ENCODE results near the gene CREB1. TPM values are rescaled to one million over a fixed set of nuclear protein-coding genes. Genes with fewer than 3 reads are reported as not detected.

Gene CREB1
- polyA plus RNA-seq, 1 experiment: 38.3 TPM

- no peak overlapping the region for H3K27ac ChIP-seq (ENCODE audit: low read depth, low read length)
- no peaks in the 10 kb centered on the region for H3K9me3 ChIP-seq (ENCODE audit: control insufficient read depth, insufficient read depth, low read length)
- ChIA-PET CTCF (interaction anchor here (0.9 to 1.2 kb wide), 2 partner anchors 14 to 125 kb away, joined by 3 to 4 read pairs; no protein-coding TSS in a partner anchor), POLR2A (interaction anchor here (1.4 kb wide), 1 partner anchor 28 kb away, joined by 4 read pairs; the partner anchor contains the start of gene CREB1)
- TF ChIP-seq CTCF (IDR thresholded peaks at IDR 0.05; ENCODE audit: low read depth, low read length): no peak
- no peak overlapping the region for H3K4me3 ChIP-seq (ENCODE audit: low read depth, low read length)
- H3K27me3 ChIP-seq (ENCODE audit: control insufficient read depth, insufficient read depth, low read length): no peaks in the 10 kb centered on the region
- no peak for DNase-seq (ENCODE audit: low read depth, low spot score)
Measured at GRCh38 chr2:207501802-207502576, 27.8 kb upstream of the CREB1 start.

DNA sequence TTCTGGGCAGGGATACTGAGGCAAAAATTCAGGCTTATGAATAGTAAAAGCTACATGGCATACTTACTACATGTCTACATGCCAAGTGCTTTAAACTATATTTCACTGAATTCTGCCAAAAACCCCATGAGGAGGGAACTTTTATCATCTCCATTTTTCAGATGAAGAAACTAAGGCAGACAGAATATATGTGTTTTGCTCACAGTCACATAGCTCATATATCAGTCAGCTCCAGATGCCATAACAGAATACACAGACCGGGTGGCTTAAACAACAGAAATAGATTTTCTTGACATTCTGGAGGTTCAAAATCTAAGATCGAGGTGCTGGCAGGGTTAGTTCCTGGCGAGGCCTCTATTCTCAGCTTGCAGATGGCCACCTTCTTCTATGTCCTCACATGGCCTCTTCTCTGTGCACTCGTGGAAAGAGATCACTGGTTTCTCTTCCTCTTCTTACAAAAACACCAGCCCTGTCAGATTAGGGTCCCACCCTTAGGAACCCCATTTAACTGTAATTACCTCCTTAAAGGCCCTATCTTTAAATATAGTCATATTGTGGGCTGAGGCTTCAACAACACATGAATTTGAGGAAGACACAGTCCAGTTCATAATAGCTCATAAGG, 27.1 kb upstream of the CREB1 start:
- POLR2A ChIA-PET: interaction anchor here (1.0 to 1.4 kb wide), 2 partner anchors 15 to 27 kb away, joined by 3 to 4 read pairs; partner anchors contain the start of gene CREB1
- CTCF ChIA-PET: interaction anchor here (0.6 to 1.2 kb wide), 3 partner anchors 15 to 124 kb away, joined by 3 to 4 read pairs (median 3); no protein-coding TSS in a partner anchor

GRCh38 chr2:207503234-207503633, 26.5 kb upstream of the CREB1 start:
- ChIA-PET CTCF (interaction anchor here (0.5 to 0.6 kb wide), 2 partner anchors 29 to 510 kb away, joined by 3 read pairs; no protein-coding TSS in a partner anchor), POLR2A (interaction anchor here (1.0 to 1.4 kb wide), 2 partner anchors 15 to 27 kb away, joined by 3 to 4 read pairs; partner anchors contain the start of gene CREB1)
- DNase-seq (ENCODE audit: low read depth, low spot score): no peak
- H3K4me3 ChIP-seq (ENCODE audit: low read depth, low read length): no peak overlapping the region
- no peaks in the 10 kb centered on the region for H3K27me3 ChIP-seq (ENCODE audit: control insufficient read depth, insufficient read depth, low read length)
- no peaks in the 10 kb centered on the region for H3K9me3 ChIP-seq (ENCODE audit: control insufficient read depth, insufficient read depth, low read length)
- no peak for TF ChIP-seq CTCF (IDR thresholded peaks at IDR 0.05; ENCODE audit: low read depth, low read length)
- H3K27ac ChIP-seq (ENCODE audit: low read depth, low read length): no peak overlapping the region

More for the DNA sequence above, 27.1 kb upstream of the CREB1 start:
- Histone ChIP-seq H3K9me3 (ENCODE audit: control insufficient read depth, insufficient read depth, low read length) (no peaks in the 10 kb centered on the region), H3K27me3 (ENCODE audit: control insufficient read depth, insufficient read depth, low read length) (no peaks in the 10 kb centered on the region), H3K27ac (ENCODE audit: low read depth, low read length) (no peak overlapping the region), H3K4me3 (ENCODE audit: low read depth, low read length) (no peak overlapping the region)
- DNase-seq (ENCODE audit: low read depth, low spot score): no peak
- TF ChIP-seq CTCF (IDR thresholded peaks at IDR 0.05; ENCODE audit: low read depth, low read length): no peak

GRCh38 chr2:207504513-207505170, 25.1 kb upstream of the CREB1 start:
- no peak for TF ChIP-seq CTCF (IDR thresholded peaks at IDR 0.05; ENCODE audit: low read depth, low read length)
- POLR2A ChIA-PET: interaction anchor here (0.7 to 1.8 kb wide), 5 partner anchors 9 to 112 kb away, joined by 3 to 20 read pairs (median 5); partner anchors contain the start of gene CREB1
- Histone ChIP-seq H3K27ac (ENCODE audit: low read depth, low read length) (peak overlapping the region; percentile 43), H3K27me3 (ENCODE audit: control insufficient read depth, insufficient read depth, low read length) (no peaks in the 10 kb centered on the region), H3K9me3 (ENCODE audit: control insufficient read depth, insufficient read depth, low read length) (no peaks in the 10 kb centered on the region), H3K4me3 (ENCODE audit: low read depth, low read length) (no peak overlapping the region)
- no peak for DNase-seq (ENCODE audit: low read depth, low spot score)
- CTCF ChIA-PET: interaction anchor here (0.6 to 1.0 kb wide), 4 partner anchors 9 to 211 kb away, joined by 3 to 4 read pairs (median 3); no protein-coding TSS in a partner anchor
